GM18508 (cell line): ENCODE results near the gene MARK4.
"Not testable (repeated sequence)": the region's sequence is repeated elsewhere in the genome, so short reads cannot be mapped to it uniquely, and the experiment has no call there.

Experiments used
- ATAC-seq: cut with Tn5 transposase; IDR thresholded peaks from one replicate; pipeline ENCODE4 v1.9.1; 2021; ENCODE audit warnings: moderate number of reproducible peaks; ENCODE audit not compliant: insufficient read depth, unreplicated experiment

Gene MARK4

GRCh38 chr19:45269939-45270338 lies 18.9 kb downstream of the MARK4 start:
- not testable (repeated sequence) for ATAC-seq

- no peak for ATAC-seq
These were observed 20.1 kb downstream of the MARK4 start for GRCh38 chr19:45271098-45271734.

DNA sequence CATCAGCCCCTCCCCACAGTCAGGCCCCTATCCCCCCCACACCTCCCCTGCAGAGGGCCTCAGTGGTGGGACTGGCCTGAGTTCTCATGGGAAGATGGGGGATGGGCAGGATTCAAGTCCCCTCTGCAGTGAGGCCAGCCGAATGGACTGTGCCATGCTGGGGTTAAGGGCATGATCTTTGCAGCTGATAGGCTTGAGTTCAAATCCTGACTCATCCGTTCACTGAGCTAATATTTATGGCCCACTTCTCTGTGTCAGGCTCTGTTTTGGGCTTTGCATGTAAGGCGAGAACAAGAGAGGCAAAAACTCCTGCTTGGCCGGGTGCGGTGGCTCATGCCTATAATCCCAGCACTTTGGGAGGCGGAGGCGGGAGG lies 20.7 kb downstream of the MARK4 start:
- ATAC-seq: no peak

GRCh38 chr19:45273521-45273855 lies 22.4 kb downstream of the MARK4 start:
- no peak for ATAC-seq

- no peak for ATAC-seq
These were observed 24.4 kb downstream of the MARK4 start for GRCh38 chr19:45275370-45275971.

- no peak for ATAC-seq
These were observed 25.2 kb downstream of the MARK4 start for GRCh38 chr19:45276284-45276687.

- ATAC-seq: no peak
These were observed 27.0 kb downstream of the MARK4 start for GRCh38 chr19:45278087-45278486.

DNA sequence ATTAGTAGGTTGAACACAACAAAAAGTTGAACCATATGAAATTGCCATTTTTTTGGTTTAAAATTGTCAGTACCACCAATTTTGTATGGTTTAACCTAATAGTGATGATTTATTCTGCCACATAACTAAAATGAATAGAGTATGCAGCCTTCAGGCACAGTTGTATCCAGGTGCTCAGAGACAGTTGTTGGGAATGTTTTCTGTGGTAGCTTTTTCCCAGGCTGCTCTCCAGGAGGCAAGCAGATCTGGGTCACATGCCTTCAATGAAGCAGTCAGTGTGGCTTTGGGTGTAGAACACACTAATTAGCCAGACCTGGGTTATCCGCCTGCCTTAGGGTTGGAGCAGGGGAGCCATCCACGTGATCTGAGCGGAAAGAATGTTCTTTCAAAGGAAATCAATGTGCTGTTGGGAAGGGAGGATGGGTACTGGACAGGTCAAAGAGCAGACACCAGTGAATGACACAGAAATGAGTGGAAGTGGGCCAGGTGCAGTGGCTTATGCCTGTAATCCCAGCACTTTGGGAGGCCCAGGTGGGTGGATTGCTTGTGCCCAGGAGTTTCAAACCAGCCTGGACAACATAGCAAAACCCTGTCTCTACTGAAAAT lies 28.6 kb downstream of the MARK4 start:
- no peak for ATAC-seq

DNA sequence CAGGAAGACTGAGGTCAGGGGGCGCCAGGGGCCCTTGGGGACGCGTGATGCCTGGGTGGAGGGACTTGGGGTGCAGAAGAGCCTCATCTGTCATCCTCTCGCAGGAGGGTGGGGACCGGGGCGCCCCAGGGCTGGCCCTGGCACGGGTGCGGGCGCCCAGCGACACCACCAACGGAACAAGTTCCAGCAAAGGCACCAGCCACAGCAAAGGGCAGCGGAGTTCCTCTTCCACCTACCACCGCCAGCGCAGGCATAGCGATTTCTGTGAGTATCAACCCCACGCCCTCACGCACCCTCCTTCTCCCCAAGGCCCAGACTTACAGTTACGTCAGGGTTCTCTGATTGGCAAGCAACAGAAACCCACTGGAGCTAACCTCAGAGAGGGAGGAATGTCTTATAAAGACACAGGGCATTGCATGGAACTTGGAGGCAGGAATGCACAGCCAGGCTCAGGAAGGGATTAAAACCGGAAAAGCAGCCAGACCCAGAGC lies 29.4 kb downstream of the MARK4 start:
- no peak for ATAC-seq

- no peak for ATAC-seq
These were observed 32.5 kb downstream of the MARK4 start for GRCh38 chr19:45283443-45284033.

- no peak for ATAC-seq
These were observed 39.4 kb downstream of the MARK4 start for GRCh38 chr19:45290381-45290931.

- ATAC-seq: no peak
These were observed 40.8 kb downstream of the MARK4 start for GRCh38 chr19:45291834-45292233.

GRCh38 chr19:45293682-45294081 lies 42.6 kb downstream of the MARK4 start:
- no peak for ATAC-seq

GRCh38 chr19:45294291-45295029 lies 43.4 kb downstream of the MARK4 start:
- no peak for ATAC-seq

DNA sequence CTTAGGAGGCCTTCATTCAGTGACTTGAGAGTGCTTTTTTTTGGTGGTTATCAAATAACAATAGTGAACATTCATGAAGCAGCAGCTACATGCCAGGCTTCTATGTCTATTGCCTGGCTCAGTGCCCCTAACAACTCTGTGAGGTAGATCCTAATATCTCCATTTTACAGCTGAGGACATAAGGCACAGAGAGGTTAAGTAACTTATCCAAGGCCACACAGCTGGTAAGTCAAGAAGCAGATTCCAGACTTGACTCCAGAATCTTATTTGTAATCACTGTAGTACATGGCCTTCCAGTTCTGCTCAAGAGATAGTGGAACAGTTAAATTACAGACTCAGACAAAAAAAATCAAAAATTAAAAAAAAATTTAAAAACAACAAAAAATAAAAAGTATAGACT lies 44.8 kb downstream of the MARK4 start:
- no peak for ATAC-seq

GRCh38 chr19:45296355-45296754 lies 45.3 kb downstream of the MARK4 start:
- no peak for ATAC-seq

- no peak for ATAC-seq
These were observed 46.6 kb downstream of the MARK4 start for GRCh38 chr19:45297674-45298073.

DNA sequence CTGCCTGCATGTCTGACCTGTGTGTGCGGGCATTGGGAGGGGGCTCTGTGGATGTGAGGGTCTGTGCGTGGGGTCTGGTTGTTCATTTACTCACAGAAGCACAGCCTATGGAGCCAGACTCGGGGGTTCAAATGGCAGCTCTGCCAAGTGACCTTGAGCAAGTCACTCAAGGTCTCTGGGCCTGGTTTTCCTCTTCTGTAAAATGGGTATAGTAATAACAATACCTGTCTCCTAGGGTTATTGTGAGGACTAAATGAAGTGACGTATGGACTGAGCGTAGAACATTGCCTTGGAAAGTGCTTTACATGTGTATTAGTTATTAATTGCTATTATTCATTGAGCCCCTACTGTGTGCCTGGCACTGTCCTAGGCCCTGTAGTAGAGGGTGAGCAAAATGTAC lies 47.2 kb downstream of the MARK4 start:
- ATAC-seq: no peak

GRCh38 chr19:45299719-45300118 lies 48.6 kb downstream of the MARK4 start:
- no peak for ATAC-seq

- no peak for ATAC-seq
These were observed 51.3 kb downstream of the MARK4 start for GRCh38 chr19:45302416-45302815.
